GM21723 (cell line): ENCODE measurements around the gene TSEN54.
"Not testable (repeated sequence)": the region's sequence is repeated elsewhere in the genome, so short reads cannot be mapped to it uniquely, and the experiment has no call there.

Experiments used
- ATAC-seq: cut with Tn5 transposase; IDR thresholded peaks from one replicate; pipeline ENCODE4 v1.9.1; 2021; ENCODE audit warnings: mild to moderate bottlenecking, moderate library complexity; ENCODE audit not compliant: unreplicated experiment

TSEN54 gene

DNA sequence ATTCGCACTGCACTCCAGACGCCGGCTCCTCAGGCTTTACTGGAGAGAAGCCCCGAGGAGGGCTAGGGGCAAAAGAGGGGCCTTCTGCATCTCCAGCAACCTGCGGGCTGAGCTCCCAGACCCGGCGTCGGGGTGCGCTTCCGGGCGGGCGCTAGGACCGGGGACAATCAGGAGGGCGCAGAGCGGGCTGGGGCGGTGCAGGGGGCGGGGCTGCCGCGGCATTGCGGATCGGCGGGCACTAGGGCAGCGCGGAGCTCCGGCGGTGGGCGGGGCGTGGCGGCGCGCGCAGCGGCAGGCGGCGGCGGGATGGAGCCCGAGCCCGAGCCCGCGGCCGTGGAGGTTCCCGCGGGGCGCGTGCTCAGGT is at the start of gene TSEN54:
TSS of gene TSEN54 (plus strand) at position 274 of the 364 bp plus-strand sequence. CDS start at position 307, 33 bp downstream.
- ATAC-seq = peak; percentile 67

DNA sequence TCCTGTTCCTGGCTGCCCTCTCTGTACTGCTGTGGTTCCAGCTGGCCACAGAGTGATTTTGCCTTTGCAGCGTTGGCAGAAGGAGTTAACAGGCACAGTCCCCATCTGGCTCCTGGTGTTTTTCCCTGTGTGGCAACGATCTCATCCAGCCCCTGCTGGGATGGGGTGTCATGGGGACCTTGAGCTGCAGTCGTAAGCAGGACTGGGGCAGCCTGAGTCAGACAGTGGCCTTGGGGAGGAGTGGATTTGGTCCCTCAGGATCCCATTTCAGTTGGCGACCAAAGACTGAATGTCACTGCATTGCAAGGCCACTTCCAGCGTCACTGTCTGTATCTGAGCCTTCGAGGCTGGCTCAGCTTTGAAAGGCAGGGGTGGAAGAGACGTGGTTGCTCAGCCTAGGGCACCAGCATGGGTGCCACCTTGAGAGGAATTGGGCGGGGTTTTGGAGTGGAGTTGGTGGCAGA is 48.0 kb upstream of the TSEN54 start:
- ATAC-seq = no peak

DNA sequence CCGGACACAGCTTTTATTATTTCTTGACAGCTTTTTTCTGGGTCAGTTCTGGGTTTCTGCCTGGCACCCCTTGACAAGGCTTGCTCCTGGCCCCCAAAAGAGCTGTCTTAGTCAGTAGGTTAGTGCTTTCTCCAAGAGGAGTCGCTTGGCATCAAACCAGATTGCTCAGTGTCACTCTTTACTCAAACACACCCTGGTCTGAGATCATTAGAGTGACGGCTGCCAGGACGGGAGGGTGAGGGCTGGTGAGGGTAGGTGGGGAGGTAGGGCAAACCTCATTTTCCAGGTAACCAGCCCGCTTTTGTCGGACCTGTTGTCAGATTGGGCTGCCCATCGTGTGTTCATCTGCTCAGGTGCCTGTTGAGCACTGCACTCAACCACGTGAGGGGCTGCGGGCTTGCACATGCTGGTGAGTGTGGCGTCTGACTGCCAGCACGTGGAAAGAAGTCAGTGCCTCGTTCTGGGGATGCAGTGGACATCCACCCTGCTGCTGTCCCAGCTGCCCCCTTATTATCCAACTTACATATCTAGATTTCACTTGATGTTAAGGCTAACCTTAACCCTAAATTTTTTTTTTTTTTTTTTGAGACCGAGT is 47.5 kb upstream of the TSEN54 start:
- ATAC-seq = no peak

DNA sequence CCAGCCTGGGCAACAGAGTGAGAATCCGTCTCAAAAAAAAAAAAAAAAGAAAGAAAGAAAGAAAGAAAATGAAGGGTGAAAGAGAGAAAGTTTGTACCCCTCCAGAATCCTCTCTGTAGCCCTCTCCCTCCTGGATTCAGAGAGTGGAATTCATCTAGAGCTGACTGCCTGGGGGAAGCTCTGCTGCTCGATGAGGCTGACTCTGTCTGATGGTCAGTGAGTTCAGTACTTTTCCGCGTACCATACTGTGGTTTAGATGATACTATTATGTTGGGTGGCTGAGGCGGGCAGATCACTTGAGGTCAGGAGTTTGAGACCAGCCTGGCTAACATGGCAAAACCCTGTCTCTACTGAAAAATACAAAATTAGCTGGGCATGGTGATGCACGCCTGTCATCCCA is 45.1 kb upstream of the TSEN54 start:
- no peak for ATAC-seq

DNA sequence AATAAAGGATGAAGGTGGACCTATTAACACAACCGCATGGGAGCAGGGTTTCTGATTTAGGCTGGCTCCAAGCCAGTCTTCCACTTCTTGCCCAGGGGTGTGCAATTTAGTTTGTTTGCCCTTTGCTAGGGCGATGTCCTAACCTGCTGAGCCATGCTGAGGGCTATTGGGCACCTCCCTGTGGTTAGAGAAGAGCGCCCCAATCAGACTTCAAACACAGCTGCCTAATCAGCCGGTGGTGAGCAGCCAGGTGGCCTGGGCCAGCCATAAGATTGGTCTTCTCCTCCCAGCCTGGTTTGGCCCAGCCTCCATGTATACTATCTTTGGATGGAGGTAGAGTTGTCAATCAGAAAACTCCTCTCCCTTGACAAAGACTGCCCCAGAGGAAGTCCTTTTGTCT is 44.2 kb upstream of the TSEN54 start:
- ATAC-seq = no peak

DNA sequence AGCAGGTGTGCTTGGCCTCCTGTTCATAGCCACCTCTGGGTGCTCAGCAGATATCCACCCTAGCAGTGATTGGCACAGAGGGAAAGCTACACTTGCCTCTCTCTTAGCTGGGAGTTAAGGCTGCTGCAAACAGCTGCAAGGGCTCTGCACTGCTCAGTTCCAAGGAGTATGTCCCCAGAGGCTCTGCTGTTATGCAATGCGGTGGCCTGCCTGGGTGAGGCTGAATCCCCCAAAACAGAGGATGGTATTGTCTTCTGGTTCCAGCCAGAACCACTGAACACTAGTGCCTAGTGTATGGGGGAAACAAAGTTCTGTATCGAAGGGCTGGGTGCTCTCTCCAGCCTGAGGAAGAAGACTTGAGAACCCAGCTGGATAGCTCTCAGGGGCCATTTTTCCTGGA is 43.1 kb upstream of the TSEN54 start:
- ATAC-seq = no peak

DNA sequence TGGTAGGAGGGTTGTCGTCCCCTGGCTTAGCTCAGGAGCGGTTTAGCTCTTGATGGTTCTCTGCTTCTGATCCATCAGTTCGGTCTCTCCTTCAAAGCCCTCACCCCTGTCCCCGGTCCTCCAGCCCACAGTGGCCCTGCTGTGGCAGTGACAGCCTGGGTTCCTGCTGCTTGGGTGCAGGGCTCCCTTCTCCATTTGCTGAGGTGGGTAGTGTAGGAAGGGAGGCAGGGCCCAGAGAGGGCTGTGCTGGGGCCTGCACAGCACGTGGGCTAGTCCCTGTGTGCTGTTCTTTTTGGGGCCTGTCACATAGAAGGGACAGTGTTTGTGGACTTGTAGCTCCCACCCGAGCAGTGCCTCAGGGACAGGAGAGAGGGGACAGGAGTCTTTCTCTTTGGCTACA is 41.6 kb upstream of the TSEN54 start:
- no peak for ATAC-seq

DNA sequence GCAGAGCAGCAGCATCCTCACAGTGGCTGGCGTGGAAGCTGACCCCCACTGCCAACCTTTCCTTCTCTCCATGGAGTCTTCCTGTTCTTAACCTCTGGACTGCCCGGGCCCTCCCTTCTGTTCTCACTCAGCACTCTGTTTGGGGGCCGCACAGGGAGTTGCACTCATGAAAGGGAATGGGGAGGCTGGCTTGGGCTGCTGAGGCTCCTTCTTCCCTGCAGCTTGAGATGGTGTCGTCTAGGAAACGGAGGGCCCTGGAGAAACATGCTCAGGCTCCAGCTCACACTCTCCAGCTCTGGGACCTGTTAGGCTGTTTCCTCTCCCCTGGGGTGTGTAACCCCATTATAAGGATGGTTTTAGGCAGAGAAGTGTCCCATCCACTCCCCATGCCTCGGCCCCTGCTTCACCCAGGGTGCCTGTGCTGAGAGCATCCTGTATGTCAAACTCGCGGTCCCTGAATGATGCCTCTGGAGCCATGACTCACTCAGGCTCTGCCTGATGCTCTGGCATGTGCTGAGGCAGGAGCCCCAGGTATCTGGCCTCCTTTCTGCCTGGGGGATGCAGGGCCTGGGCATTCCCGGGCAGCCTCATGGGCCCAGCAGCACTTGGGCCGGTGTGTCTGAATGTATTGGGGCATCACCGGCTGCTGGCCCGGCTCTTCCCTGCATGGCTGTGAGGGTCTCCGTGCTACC is 41.0 kb upstream of the TSEN54 start:
- no peak for ATAC-seq

DNA sequence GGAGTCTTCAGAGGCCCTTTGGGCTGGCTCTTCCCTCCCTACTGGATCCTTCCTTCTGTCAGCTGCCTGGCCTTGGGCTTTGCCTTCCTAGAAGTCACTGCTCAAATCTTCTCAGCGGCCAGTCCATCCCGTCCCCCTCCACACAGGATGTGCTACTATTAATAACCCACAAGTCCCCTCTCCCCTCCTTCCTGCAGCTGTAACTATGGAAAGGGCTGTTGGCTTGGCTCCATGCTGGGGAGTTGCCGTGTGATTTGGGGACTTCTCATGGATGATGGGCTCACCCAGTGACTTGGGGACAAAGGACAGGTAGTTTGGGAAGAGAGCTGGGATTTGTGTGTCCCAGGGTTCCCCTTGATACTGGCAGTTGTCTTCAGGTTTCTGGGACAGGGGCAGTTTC is 40.5 kb upstream of the TSEN54 start:
- ATAC-seq = no peak

DNA sequence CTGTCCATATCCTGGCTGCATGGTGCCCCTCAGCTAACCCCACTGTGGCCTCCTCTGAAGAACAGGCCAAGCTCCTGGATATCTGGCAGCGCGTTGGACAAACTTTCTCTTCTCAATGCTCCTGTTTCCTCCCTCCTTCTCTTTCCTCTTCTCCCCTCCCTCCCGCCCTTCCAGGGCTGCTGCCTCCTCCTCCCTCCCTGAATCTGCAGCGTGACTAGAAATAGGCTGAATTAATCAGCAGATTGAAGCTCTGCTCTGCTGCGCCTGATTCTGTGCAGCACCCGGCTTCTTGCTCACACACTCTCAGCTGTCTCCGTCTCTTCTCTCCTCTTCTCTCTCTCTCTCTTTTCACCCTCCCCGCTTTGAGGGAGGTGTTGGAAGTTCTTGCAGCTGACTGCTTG is 40.1 kb upstream of the TSEN54 start:
- no peak for ATAC-seq

DNA sequence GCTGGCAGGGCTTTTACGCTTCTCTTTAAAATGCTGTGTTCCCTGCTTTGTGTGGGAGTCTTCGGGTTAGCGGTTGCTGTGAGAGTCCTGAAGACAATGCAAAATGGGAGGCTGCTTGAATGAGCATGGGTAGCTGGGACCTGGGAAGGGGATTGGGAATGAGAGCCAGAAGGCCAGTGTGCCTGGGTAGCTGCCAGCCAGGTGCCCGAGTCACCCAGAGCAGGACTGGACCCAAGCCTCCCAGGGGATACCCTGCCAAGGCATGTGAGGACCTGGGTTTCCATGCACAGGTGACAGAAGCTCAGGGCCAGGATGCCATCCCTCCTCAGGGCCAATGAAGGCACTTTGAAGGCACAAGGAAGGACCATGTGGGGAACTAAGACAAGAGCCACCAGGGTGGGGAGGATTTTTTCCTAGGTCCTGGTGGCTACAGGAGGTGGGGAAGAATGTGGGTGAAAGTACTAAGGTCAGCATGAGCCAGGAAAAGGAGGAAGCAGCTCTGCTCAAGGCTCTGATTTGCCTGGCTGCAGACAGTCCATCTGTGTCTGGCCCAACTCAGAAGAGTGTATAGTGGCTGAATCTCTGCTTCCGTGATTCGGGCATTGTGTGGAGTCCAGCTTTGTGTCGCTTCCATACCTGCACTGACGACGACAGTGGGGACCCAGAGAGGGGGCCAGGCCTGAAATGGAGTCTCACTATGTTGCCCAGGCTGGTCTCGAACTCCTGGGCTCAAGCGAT is 39.4 kb upstream of the TSEN54 start:
- ATAC-seq = no peak

DNA sequence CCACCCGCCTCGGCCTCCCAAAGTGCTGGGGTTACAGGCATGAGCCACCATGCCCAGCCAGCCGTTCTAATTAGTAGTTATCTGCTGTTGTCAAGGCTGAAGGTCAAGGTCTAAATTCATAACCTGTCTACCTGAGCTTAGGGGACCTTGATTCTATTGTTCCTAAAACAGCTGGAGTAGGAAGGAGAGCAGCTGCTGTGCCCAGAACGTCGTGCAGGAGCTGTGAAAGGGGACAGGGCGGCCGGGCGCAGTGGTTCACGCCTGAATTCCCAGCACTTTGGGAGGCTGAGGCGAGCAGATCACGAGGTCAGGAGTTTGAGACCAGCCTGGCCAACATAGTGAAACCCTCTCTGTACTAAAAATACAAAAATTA is 38.9 kb upstream of the TSEN54 start:
- not testable (repeated sequence) for ATAC-seq

DNA sequence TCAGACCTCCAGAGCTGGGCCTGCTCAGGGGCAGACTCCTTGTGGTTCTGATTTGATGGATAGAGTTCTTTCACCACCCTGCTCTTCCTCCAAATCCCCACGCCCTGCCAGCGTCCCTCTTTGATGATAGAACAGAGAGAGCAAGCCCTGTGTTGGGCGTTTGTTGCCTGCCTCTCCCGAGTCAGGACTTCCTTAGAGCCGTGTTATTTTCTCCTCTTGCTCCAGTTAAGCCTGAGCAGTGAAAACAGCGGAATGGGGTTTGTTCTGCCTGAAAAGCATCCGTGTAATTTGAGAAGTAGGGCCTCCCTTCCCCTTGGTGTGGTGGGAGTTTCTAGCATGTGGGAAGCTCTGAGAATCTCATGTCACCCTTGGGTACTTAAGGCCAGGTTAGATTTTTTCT is 37.8 kb upstream of the TSEN54 start:
- no peak for ATAC-seq

DNA sequence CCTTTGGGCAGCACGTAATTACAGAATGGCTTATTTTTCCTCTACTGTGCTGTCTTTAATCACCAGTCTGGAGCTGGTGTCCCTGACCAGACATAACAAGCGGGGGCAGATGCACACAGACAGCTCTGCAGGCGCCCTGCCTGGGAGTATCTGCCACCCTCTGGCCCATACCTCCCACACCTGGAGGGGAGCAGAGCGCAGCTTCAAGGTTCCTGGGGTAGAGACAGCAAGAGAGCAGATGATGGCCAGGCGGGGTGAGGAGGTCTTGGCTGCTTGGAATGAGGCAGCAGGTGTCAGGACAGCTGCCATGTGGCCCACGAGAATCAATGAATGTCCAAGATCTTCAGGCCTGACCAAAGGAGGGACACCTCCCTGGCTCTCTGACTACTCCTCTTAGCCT is 36.0 kb upstream of the TSEN54 start:
- ATAC-seq = no peak

DNA sequence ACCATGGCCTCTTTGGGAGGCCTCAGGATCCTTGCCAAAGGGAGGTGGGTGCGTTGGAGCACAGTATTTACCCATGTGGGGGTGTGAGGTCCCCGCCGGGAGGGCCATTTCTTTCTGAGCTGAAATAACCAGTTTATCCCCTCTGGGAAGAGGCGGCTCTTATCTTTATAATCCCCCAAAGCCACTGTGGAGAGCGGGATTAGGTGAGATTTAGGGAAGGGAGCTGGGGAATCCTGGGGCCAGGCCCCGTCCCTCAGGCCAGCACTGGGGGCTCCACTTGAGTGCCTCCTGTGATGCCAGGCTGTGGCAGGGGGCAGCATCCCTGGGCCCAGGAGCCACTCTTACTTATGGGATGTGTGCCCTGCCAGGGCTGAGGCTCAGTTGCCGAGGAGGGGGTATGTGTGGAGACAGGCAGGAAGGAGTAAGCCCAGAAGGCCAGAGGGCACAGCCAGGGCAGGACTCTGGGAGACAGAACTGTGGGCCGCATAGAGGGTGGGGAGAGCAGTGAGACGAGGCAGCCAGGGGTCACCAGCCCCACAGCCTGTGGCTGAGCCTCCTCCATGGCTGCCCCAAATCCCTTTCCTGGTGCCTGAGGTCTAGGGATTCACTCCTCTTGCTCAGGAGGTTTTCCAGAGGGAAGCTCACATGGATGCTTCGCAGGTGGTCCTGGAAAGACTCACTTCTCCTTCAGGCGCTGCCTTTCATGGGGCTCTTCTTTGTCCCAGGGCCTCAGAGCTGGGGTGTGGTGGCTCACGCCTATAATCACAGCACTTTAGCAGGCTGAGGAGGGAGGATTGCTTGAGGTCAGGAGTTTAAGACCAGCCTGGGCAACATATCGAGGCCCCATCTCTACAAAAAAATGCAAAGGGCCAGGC is 34.9 kb upstream of the TSEN54 start:
- ATAC-seq = no peak

DNA sequence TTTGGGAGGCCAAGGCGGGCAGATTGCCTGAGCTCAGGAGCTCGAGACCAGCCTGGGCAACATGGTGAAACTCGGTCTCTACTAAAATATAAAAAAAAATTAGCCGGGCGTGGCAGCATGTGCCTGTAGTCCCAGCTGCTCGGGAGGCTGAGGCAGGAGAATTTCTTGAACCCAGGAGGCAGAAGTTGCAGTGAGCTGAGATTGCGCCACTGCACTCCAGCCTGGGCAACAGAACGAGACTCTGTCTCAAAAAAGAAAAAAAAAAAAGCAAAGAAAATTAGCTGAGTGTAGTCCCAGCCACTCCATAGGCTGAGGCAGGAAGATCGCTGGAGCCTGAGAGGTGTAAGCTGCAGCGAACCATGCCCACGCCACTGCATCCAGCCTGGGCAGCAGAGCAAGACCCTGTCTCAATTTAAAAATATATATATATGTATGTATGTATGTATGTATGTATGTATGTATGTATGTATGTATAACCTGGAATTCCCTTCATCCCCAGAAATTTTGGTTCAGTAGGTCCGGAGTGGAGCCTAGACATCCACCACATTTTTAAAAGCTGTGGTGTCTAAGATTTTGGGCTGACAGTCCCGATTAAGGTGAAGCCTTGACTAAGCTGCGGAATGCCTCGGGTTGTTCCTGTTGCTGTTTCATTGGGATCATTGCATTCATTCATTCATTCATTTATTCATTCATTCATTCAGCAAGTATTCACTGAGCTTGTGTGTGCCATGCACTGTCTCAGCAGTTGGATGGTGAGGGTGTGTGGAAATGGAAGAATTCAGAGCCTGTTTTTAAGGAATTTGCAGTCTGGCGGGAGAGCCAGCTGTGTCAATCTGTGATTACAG is 34.0 kb upstream of the TSEN54 start:
- ATAC-seq = no peak

DNA sequence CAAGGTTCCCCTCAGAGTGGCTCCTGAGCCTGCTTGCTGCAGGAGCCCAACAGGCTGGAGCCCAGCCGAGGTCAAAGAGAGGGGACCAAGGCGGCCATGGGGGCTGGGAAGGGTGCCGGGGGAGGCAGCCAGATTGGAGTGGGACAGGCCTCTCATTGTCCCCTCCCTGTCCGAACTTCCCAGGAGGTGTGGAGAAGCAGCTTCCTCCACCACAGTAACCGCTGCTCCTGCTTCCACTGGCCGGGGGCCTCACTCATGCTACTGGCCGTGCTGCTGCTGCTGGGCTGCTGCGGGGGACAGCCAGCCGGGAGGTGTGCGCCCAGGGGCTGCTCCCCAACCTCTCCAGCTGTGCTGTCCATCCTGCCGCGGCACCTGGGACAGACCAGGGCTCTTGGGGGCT is 30.6 kb upstream of the TSEN54 start:
- ATAC-seq = no peak

DNA sequence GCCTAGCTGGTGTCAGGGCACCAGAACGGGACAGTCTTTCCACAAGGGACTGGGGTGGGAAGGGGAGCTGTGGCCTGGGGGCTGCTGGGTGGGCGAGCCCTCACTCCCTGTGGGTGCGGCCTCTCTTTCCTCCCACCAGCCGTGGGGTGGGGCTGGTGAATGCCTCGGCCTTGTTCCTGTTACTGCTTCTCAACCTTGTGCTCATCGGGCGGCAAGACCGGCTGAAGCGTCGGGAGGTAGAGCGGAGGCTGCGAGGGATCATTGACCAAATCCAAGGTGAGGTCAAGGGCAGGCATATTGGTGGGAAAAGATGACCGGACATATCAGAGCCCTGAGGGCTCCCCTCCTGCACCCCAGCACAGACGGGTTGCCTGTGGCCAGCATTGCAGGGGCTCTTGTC is 30.2 kb upstream of the TSEN54 start:
- no peak for ATAC-seq

DNA sequence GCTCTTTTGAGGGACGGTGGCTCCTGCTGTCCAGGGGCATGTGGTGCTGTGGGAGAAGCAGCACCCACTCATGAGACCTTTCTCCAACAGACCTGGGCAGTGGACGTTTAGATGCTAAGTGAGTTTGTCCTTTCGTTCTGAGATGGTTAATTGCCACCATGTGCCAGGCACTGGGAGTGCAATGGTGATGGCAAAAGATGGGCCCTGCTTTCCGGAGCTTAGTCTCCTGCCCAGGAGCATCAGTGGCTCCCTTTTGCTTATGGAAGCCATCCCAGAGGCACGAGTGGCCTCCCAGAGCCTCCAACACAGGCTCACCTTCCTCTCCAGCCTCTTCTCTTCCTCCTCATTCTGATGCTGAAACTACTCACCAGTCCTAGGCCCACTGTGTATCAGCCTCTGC is 29.4 kb upstream of the TSEN54 start:
- ATAC-seq = no peak

DNA sequence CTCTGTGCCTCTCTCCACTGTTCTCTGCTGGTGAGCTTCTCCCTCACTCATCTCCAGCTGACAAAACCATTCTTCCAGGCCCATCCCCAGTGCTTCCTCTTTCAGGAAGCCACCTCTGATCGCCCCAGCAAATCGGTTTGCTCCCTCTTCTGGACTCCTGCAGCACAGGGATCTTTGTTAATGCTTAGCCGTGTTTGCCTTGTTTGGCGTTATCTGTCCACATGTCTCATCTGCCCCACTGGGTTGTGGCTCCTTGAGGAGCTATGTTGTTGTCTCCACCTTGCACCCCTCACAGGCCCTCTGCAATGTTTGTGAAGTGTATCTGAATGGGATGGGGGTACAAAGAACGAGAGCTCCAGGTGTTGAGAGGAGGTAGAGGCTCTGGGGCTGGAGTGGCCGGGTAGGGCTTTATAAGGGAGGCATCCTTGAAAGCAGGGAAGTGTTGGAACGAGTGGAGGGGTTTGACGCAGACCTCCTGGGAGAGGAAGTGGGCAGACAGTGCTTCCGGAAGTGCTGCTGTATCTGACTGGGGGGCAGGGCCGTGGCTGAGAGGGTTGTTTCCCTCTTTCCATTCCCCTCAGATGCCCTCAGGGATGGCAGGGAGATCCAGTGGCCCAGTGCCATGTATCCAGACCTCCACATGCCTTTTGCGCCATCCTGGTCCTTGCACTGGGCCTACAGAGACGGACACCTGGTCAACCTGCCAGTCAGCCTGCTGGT is 28.8 kb upstream of the TSEN54 start:
- no peak for ATAC-seq
